ENCODE results near the gene RSBN1.
A peak's percentile ranks its signal among the peaks of the same experiment; 100 is the strongest.
"Not testable (repeated sequence)": the region's sequence is repeated elsewhere in the genome, so short reads cannot be mapped to it uniquely, and the experiment has no call there.

RSBN1 gene

DNA sequence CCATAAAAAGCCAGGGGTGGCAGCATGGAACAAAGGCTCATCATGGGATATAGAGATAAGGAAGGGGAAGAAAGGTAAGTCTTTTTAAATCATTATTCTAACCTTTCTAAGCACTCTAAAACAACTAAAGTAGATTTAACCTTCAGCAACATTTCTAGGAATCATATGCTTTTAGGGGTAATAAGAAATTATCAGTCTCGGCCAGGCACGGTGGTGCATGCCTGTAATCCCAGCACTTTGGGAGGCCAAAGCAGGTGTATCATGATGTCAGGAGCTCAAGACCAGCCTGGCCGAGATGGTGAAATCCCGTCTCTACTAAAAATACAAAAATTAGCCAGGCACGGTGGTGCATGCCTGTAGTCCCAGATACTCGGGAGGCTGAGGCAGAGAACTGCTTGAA, 32.7 kb downstream of the RSBN1 start:
- ATAC-seq (no peak), DNase-seq (no peak)
- H3K9me3 Mint-ChIP-seq, result no peaks in the 10 kb centered on the region
- peaks cover 16% of the 10 kb centered on the region for H3K36me3 Mint-ChIP-seq (ENCODE audit: low read depth)
- peaks cover 23% of the 10 kb centered on the region for H3K4me1 Mint-ChIP-seq
- no peak overlapping the region for H3K27ac Mint-ChIP-seq
- H3K27me3 Mint-ChIP-seq, result no peaks in the 10 kb centered on the region
- H3K4me3 Mint-ChIP-seq, result no peak overlapping the region

DNA sequence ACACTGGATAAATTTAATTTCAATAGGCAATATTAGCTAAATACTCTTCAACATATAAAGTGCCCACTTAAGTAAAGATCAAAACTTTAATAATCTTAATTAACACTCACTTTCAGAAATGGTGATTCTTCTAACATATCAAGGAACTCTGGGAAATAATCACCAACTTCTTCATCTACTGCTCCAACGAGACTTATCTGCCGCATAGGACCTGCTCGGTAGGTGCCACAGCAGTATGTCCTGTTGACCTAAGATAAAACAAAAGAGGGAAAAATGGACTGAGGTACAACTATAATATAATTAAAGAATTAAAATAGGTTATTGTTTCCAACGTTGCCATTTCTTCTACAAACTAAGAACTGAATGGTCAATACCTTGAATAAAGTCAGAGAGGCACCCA, 34.7 kb downstream of the RSBN1 start:
- Mint-ChIP-seq H3K4me3 (no peak overlapping the region), H3K9me3 (no peaks in the 10 kb centered on the region), H3K4me1 (peaks cover 4% of the 10 kb centered on the region), H3K27me3 (no peaks in the 10 kb centered on the region), H3K36me3 (ENCODE audit: low read depth) (peaks cover 15% of the 10 kb centered on the region), H3K27ac (no peak overlapping the region)
- no peak for DNase-seq
- no peak for ATAC-seq

DNA sequence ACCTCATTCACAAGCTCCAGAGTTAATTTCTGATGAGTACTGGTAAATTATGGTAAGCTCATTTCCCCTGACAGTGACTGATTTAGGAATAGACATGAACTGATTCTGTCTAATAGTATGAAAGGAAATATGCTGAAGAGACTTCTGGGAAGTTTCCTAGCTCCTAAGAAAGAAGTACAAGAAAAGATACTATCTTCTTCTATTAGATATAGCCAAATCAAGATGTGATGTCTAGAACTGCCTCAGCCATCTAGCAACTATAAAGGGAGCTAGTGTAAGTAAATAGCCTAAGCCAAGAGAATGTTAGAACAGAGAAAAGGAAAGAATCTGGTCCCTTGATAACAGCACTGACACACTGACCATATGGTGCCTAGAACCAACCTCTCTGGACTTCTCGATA, 42.2 kb downstream of the RSBN1 start:
- Mint-ChIP-seq H3K27ac (no peak overlapping the region), H3K9me3 (no peaks in the 10 kb centered on the region), H3K4me1 (peaks cover 16% of the 10 kb centered on the region), H3K4me3 (no peak overlapping the region), H3K27me3 (no peaks in the 10 kb centered on the region), H3K36me3 (ENCODE audit: low read depth) (peaks cover 26% of the 10 kb centered on the region)
- no peak for ATAC-seq
- DNase-seq, result no peak

- Mint-ChIP-seq H3K27ac (no peak overlapping the region), H3K4me3 (no peak overlapping the region), H3K36me3 (ENCODE audit: low read depth) (peaks cover 28% of the 10 kb centered on the region), H3K4me1 (peaks cover 16% of the 10 kb centered on the region), H3K9me3 (no peaks in the 10 kb centered on the region), H3K27me3 (no peaks in the 10 kb centered on the region)
- DNase-seq (no peak), ATAC-seq (no peak)
Observed at GRCh38 chr1:113769601-113769970, 42.7 kb downstream of the RSBN1 start.

DNA sequence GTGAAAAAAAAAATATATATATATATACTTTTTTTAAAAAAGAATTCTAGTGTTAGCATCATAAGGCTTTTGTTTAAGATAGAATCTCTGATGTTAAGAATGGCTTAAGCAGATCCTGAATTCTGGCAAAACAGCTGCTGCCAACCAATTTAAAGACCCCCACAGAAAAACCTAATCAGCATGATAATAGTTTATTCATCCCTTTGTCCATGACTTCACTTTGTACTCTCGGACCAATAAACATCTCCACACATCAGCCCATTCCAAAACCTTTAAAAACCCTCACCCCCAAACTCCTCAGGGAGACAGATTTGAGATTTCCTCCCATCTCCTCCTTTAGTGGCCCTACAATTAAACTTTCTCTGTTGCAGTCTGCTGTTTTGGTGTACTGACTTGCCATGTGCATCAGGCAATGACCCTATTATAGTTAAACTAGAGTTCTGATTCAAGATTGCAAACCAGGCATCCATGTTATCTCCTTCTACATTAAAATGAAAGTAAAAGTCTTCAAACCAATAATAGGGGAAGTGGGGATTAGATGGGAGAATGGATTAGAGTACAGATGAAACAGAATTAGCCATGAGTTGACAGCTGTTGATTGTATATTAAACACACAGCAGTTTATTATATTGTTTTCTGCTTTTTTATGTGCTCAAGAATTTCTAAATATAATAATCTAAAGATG, 43.2 kb downstream of the RSBN1 start:
- Mint-ChIP-seq H3K36me3 (ENCODE audit: low read depth) (peaks cover 28% of the 10 kb centered on the region), H3K4me3 (no peak overlapping the region), H3K27me3 (no peaks in the 10 kb centered on the region), H3K4me1 (peaks cover 16% of the 10 kb centered on the region), H3K9me3 (no peaks in the 10 kb centered on the region), H3K27ac (peak overlapping the region; percentile 42)
- DNase-seq, result no peak
- no peak for ATAC-seq

DNA sequence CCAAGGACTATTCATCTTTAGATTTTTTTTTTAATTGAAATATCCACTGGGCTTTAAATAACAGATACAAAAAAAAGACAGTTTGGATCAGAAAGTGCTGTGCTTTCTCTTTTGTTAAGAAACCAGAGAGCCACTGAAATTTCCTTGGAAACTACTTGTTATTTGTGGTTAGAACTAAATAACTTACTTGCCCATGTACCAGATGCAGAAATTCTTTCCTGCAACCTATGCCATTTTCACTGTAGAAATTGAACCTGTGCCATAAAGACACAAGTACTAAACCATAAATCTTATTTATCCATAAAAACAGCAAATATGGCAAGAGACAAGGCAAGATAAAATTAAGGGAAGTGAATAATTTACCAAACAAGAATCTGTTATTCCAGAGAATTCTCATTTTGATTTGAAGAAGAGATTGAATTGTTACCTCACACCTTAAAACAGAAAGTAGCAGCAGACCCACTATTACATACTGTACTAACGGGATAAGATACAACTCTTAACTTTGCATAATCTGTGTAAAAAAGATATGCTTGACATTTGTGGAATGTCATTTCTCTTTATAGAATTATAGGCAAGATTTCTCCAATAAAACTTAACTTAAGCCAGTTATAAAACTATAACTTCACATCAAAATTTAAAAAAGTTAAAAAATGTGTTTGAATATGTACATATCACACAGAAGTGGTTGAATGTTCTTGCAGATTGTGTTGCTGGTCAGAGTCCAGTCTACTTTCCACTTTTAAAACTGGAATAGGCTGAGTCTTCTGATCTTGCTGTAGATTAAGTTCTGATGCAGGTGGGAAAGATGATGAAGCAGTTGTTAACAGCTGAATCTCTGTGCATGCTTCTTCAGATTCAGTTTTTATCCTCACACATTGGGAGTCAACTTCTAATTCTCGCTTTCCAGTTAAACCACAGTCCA, 46.7 kb downstream of the RSBN1 start:
- Mint-ChIP-seq H3K36me3 (ENCODE audit: low read depth) (peaks cover 28% of the 10 kb centered on the region), H3K27ac (no peak overlapping the region), H3K27me3 (no peaks in the 10 kb centered on the region), H3K9me3 (no peaks in the 10 kb centered on the region), H3K4me1 (peaks cover 14% of the 10 kb centered on the region), H3K4me3 (no peak overlapping the region)
- ATAC-seq (no peak), DNase-seq (no peak)

DNA sequence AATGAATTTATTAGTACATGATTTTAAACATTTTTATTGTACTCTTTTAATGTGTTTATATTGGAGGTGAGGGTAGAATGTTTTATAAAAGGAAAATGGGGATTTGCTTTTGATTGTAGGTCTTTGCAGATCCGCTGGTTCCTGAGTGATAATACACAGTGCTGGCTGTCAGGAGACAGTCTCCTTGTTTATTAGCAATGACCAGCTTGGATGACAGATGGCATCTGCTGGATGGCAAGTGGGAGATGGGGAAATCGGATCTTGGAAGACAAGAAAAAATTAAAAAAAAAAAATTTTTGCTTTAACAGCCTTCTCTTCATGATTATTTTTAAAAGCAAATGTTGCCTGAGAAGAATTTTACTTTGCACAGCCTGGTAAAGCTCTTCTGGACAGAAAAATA, 48.6 kb downstream of the RSBN1 start:
- no peaks in the 10 kb centered on the region for H3K27me3 Mint-ChIP-seq
- ATAC-seq, result no peak
- H3K27ac Mint-ChIP-seq, result no peak overlapping the region
- peaks cover 9% of the 10 kb centered on the region for H3K4me1 Mint-ChIP-seq
- H3K9me3 Mint-ChIP-seq, result no peaks in the 10 kb centered on the region
- no peak overlapping the region for H3K4me3 Mint-ChIP-seq
- H3K36me3 Mint-ChIP-seq (ENCODE audit: low read depth), result peaks cover 26% of the 10 kb centered on the region
- DNase-seq, result no peak

DNA sequence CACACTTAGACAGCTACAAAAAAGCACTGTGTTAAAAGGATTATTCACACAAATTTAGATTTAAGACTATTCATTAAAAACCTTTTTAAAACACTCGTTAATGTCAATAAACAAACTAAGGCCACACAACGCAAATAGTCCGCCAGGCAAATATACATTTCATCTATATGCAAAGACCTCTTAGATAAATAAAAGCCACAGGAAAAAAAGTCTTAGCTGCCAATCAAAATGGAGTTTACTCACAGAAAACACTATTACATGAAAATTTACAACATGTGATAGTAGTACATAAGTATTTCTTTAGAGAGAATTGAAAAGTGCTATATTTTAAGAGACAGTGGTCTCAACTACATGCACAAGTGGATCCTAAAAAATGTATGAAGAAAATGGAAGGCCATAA, 50.3 kb downstream of the RSBN1 start:
- no peak overlapping the region for H3K27ac Mint-ChIP-seq
- ATAC-seq (no peak), DNase-seq (no peak)
- peaks cover 15% of the 10 kb centered on the region for H3K4me1 Mint-ChIP-seq
- no peaks in the 10 kb centered on the region for H3K9me3 Mint-ChIP-seq
- no peak overlapping the region for H3K4me3 Mint-ChIP-seq
- H3K27me3 Mint-ChIP-seq, result no peaks in the 10 kb centered on the region
- peaks cover 20% of the 10 kb centered on the region for H3K36me3 Mint-ChIP-seq (ENCODE audit: low read depth)

DNA sequence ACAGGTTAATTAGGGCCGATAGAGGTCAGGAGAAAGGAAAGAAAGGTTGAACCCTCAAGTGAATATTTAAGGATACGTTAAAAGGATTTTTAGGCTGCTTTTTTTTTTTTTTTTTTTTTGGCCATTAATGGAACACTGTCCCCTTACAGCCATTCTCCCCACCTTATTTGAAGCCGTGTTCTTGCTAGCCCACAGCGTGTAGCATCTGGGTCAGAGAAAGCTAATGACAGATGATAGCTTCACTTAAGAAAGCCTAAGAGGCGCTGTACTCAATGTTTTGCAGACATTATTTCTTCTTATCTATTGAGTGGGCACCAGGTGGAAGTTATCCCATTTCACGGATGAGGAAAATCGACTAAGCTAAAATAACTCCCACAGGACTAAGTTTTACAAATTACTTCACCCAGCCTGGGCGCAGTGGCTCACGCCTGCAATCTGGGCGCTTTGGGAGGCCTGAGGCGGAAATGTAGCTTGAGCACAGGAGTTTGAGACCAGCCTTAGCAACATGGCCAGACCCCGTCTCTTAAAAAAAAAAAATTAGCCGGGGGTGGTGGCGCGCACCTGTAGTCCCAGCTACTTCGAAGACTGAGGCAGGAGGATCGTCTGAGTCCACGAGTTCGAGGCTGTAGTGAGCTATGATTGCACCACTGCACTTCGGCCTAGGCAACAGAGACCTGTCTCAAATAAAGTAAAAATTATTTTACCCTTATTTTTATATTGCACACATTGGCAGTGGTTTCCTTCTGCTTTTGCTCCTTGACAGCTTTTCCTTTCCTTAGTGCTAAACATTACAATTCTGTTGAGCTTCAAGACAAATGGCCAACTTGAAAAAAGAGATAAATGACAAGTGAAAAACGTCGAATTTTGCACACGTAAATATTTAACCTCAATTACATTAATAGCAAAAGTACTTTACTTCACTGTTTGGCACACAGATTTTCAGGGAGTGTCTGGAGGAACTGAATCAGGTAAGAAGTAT, 51.9 kb downstream of the RSBN1 start:
- peaks cover 23% of the 10 kb centered on the region for H3K4me1 Mint-ChIP-seq
- peaks cover 19% of the 10 kb centered on the region for H3K36me3 Mint-ChIP-seq (ENCODE audit: low read depth)
- ATAC-seq (no peak), DNase-seq (no peak)
- peak overlapping the region; percentile 96 for H3K27ac Mint-ChIP-seq
- H3K4me3 Mint-ChIP-seq, result peak overlapping the region; percentile 89
- no peaks in the 10 kb centered on the region for H3K27me3 Mint-ChIP-seq
- no peaks in the 10 kb centered on the region for H3K9me3 Mint-ChIP-seq

DNA sequence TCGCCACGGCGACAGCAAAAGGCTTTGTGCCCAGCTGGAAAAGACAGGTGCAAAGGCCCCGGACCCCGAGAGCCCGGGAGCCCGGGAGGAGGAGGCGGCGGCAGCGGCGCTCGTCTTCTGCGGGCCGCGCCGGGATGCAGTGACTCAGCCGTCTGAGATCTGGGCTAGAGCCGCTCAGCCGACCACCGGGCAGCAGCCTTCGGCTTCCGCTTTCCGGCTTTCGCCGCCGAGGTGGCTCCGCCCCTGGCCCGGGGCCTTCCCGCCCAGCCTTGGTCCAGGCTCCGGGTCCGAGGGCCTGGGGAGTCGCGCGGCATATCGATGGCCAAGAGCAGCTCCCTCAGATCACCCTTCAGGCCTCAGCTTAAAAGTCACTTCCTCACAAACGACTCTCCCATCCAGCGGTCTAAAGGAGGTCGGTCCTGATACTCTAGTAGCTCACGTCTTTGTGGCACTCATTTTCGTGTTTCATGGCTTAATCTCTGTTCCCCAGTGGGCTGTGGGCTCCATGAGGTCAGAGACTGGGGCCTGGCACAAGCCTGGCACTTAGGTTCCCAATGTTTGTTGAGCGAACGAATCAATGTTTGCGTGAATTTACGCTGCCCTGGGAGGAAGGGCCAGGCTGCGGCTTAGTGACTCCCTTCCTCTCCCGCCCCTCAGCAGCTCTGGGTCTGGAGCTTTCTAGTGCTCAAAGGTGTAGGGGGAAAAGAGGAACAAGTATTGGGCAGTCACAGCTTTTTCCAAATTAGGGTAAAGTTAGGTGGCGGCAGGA, 52.8 kb downstream of the RSBN1 start, which contains the start of gene PHTF1:
Gene PHTF1, minus strand, starts transcription at position 154 of the 769 bp plus-strand sequence. CDS start 783 bp downstream, outside the sequence.
- peak; percentile 91 for ATAC-seq
- Mint-ChIP-seq H3K4me1 (peaks cover 24% of the 10 kb centered on the region), H3K4me3 (peak within 1 kb of the TSS; percentile 89), H3K27me3 (no peaks in the 10 kb centered on the region), H3K27ac (peak within 1 kb of the TSS; percentile 96), H3K9me3 (no peaks in the 10 kb centered on the region), H3K36me3 (ENCODE audit: low read depth) (peaks cover 16% of the 10 kb centered on the region)
- DNase-seq, result peak; percentile 72

DNA sequence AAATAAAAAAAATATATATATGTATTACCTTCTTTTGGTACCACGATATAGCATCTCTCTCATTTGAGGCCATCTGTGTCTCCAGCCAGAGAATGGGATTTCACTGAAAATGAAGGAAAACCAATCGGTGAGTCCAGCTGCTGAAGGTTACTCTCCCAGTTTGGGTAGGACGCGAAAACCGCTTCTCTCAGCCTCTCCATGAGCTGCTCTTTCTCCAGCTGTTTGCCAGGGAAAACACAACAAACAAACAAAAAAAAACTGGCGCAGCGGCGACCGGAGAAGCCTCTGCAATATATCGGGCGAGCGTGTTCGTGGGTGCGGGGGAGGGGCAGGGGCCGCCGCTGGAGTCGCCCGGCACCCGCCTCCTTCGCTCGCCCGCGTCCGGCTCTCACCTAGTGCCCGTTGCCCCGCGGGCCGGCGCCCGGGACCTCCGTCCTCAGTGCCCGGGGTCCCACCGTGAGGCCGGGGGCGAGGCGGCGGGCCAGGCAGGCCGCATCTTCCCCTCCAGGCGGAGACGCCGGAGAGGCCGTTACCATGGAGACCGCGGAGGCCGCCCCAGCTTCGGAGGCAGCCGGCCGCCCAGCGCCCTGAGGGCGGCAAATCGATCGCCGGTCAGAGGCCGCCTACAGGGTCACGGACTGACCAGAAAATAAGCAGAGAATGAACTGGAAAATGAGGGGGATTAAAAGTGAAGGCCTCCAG, 53.5 kb downstream of the RSBN1 start:
- DNase-seq (peak; percentile 68), ATAC-seq (peak; percentile 57)
- Mint-ChIP-seq H3K36me3 (ENCODE audit: low read depth) (peaks cover 20% of the 10 kb centered on the region), H3K27ac (peak overlapping the region; percentile 96), H3K4me1 (peaks cover 24% of the 10 kb centered on the region), H3K4me3 (peak overlapping the region; percentile 89), H3K27me3 (no peaks in the 10 kb centered on the region), H3K9me3 (no peaks in the 10 kb centered on the region)

GRCh38 chr1:113756461-113756860, 55.8 kb downstream of the RSBN1 start:
- no peak overlapping the region for H3K27ac Mint-ChIP-seq
- no peak overlapping the region for H3K4me3 Mint-ChIP-seq
- peaks cover 32% of the 10 kb centered on the region for H3K4me1 Mint-ChIP-seq
- ATAC-seq (no peak), DNase-seq (no peak)
- peaks cover 23% of the 10 kb centered on the region for H3K36me3 Mint-ChIP-seq (ENCODE audit: low read depth)
- no peaks in the 10 kb centered on the region for H3K27me3 Mint-ChIP-seq
- H3K9me3 Mint-ChIP-seq, result no peaks in the 10 kb centered on the region

DNA sequence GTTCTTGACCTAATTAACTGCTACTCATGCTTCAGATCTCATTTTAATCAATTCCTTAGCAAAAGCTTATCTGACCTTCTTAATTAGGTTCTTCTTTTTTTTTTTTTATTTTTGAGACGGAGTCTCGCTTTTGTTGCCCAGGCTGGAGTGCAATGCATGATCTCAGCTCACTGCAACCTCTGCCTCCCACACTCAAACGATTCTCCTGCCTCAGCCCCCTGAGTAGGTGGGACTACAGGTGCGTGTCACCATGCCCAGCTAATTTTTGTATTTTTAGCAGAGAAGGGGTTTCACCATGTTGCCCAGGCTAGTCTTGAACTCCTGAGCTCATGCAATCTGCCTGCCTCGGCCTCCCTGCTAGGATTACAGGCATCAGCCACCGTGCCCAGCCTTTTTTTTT, 58.9 kb downstream of the RSBN1 start:
- not testable (repeated sequence) for H3K4me3 Mint-ChIP-seq, DNase-seq, H3K27ac Mint-ChIP-seq, ATAC-seq, H3K9me3 Mint-ChIP-seq, H3K27me3 Mint-ChIP-seq
- Mint-ChIP-seq H3K4me1 (peaks cover 23% of the 10 kb centered on the region), H3K36me3 (ENCODE audit: low read depth) (peaks cover 28% of the 10 kb centered on the region)

Measured in activated naive CD8-positive, alpha-beta T cell treated with anti-CD3 and anti-CD28 coated beads, Interleukin-2, amount 50 U/mL, for 24 hours (primary cell).